ENCODE data around the gene ZFC3H1. TPM values are rescaled to one million over a fixed set of nuclear protein-coding genes. Genes with fewer than 3 reads are reported as not detected.

ZFC3H1 gene
- total and polyA plus RNA-seq, 9 of the 15 experiments (the other 6 are each of a cell fraction or from before 2014, with no cell fraction given), result 14.8 to 80.5 (median 22.1) TPM

- TF ChIP-seq ZNF655 (CRISPR knock-in tag; IDR thresholded peaks at IDR 0.05) (no peak), THAP7 (CRISPR knock-in tag; IDR thresholded peaks at IDR 0.05) (no peak), KDM4B (IDR thresholded peaks at IDR 0.05; ENCODE audit: borderline replicate concordance in 2 of 2, low read depth in 1 of 2) (no peak), GATA2 (CRISPR knock-in tag; IDR thresholded peaks at IDR 0.05) (no peak), CEBPB (tag; IDR thresholded peaks at IDR 0.05) (peak; percentile 63), ZNF140 (CRISPR knock-in tag; IDR thresholded peaks at IDR 0.05) (no peak), SIN3A (IDR thresholded peaks at IDR 0.05; ENCODE audit: borderline replicate concordance in 2 of 2, control insufficient read depth in 1 of 2, low read depth in 2 of 2, low read length in 2 of 2) (no peak), IRF9 (tag; IDR thresholded peaks at IDR 0.05) (no peak), EWSR1 (IDR thresholded peaks at IDR 0.05; ENCODE audit: borderline replicate concordance, low read depth, partially characterized antibody) (no peak), MEF2D (tag; conservative IDR thresholded peaks at IDR 0.05; ENCODE audit: low read depth) (no peak), THRB (CRISPR knock-in tag; conservative IDR thresholded peaks at IDR 0.05) (no peak), CHD7 (IDR thresholded peaks at IDR 0.05; ENCODE audit: low read depth, low read length) (no peak)
Observed at GRCh38 chr12:71567537-71567936, 96.1 kb downstream of the ZFC3H1 start (continued).

All from K562 (cell line).